ENCODE results near the gene SOCS6. TPM values are rescaled to one million over a fixed set of nuclear protein-coding genes. Genes with fewer than 3 reads are reported as not detected.
A peak's percentile ranks its signal among the peaks of the same experiment; 100 is the strongest.

The SOCS6 gene
- total RNA-seq, 4 donors from 2014 or later, result 14.1 to 22.3 (median 19.4) TPM

DNA sequence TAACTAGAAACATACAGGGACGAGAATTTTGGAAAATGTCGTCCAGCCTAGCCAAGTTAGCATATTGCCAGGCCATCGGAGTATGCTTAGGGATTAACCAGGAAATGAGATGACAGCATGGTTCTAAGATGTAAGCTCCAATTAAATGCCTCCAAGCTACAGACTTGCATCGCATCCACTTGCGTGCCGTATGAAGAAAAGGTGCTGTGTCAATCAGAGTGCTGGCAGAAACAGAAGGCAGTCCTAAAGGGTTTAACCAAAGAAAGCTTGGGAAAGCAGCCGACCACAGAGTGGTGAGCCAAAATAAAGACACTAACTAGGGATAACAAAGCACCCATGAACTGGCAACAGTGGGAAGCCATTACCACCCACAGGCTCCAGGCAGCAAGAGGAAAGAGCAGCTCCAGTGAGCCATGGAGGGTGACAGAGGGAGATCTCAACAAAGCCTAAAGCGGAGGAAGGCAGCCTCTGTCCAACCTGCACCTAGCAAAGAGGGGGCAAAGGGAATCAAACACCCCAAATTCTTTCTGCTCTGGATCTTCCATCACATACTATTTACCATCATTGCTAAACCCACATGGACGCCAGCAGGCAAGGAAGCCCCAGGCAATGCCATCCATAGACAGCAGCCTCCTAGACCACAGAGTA lies 27.6 kb upstream of the SOCS6 start:
- peak; percentile 74 for DNase-seq (ENCODE audit: extremely low spot score)
- Histone ChIP-seq H3K27me3 (no peaks in the 10 kb centered on the region), H3K36me3 (no peaks in the 10 kb centered on the region), H3K27ac (replicated peaks in 1 of 4) (no peak overlapping the region), H3K4me1 (no peaks in the 10 kb centered on the region), H3K4me3 (no peak overlapping the region), H3K9me3 (no peaks in the 10 kb centered on the region)
- 91% methylated on average over 9 of the region's 9 CpGs for WGBS
- no peak for TF ChIP-seq EP300 (IDR thresholded peaks at IDR 0.05)
- intact Hi-C loops (cut with DNase I), result no loop called here

DNA sequence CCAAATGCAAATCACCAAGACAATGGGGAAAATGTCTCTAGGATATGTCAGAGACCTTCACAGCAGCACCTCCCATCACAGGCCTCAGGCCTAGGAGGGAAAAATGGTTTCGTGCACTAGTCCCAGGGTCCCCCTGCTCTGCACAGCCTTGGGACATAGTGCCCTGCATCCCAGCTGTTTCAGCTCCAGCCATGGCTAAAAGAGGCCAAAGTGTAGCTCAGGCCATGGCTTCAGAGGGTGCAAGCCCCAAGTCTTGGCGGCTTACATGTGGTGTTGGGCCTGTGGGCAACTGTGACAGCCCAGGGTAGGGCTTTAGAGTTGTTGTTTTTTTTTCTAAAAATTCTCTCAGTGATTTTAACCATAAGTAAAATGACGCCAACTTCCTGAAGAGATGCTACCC lies 25.5 kb upstream of the SOCS6 start:
- Histone ChIP-seq H3K27me3 (no peaks in the 10 kb centered on the region), H3K4me3 (no peak overlapping the region), H3K9me3 (no peaks in the 10 kb centered on the region), H3K27ac (replicated peaks in 1 of 4) (no peak overlapping the region), H3K4me1 (no peaks in the 10 kb centered on the region), H3K36me3 (no peaks in the 10 kb centered on the region)
- TF ChIP-seq POLR2AphosphoS5 (IDR thresholded peaks at IDR 0.05) (no peak), POLR2A (IDR thresholded peaks at IDR 0.05; ENCODE audit: low read depth) (no peak), EP300 (IDR thresholded peaks at IDR 0.05) (no peak)
- TF ChIP-seq, protein P1, sequence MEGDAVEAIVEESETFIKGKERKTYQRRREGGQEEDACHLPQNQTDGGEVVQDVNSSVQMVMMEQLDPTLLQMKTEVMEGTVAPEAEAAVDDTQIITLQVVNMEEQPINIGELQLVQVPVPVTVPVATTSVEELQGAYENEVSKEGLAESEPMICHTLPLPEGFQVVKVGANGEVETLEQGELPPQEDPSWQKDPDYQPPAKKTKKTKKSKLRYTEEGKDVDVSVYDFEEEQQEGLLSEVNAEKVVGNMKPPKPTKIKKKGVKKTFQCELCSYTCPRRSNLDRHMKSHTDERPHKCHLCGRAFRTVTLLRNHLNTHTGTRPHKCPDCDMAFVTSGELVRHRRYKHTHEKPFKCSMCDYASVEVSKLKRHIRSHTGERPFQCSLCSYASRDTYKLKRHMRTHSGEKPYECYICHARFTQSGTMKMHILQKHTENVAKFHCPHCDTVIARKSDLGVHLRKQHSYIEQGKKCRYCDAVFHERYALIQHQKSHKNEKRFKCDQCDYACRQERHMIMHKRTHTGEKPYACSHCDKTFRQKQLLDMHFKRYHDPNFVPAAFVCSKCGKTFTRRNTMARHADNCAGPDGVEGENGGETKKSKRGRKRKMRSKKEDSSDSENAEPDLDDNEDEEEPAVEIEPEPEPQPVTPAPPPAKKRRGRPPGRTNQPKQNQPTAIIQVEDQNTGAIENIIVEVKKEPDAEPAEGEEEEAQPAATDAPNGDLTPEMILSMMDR (IDR thresholded peaks at IDR 0.05), result no peak
- DNase-seq (ENCODE audit: extremely low spot score), result peak; percentile 85
- 65% methylated on average over 3 of the region's 3 CpGs for WGBS
- intact Hi-C loops (cut with DNase I), result no loop called here

DNA sequence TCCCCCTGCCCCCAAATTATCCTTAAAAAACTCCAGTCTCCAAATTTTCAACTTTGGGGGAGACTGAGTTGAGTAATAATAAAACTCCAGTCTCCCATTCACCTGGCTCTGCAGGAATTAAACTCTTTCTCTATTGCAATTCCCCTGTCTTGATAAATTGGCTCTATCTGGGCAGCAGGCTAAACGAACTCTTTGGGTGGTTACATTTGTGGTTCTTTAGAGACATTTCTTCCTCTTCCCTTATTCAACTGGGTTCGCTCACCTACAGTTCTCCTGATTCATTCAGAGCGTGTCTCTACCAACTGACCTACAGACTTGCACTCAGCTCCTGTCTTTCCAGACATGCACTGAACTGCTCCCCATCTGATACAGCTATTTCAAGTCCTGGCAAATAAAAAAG lies 17.1 kb upstream of the SOCS6 start:
- no peaks in the 10 kb centered on the region for H3K4me1 ChIP-seq
- no peak for DNase-seq (ENCODE audit: extremely low spot score)
- no peak overlapping the region for H3K4me3 ChIP-seq
- WGBS, result 88% methylated on average over 3 of the region's 3 CpGs
- H3K9me3 ChIP-seq, result peaks cover 0 to 27% (median 14%) of the 10 kb centered on the region in 4 donors
- no peaks in the 10 kb centered on the region for H3K36me3 ChIP-seq
- no peak for TF ChIP-seq POLR2A (IDR thresholded peaks at IDR 0.05; ENCODE audit: low read depth)
- no peak for TF ChIP-seq EP300 (IDR thresholded peaks at IDR 0.05)
- no peak for TF ChIP-seq POLR2AphosphoS5 (IDR thresholded peaks at IDR 0.05)
- TF ChIP-seq, protein P1 (IDR thresholded peaks at IDR 0.05), result no peak
- intact Hi-C loops (cut with DNase I), result no loop called here
- H3K27me3 ChIP-seq, result no peaks in the 10 kb centered on the region
- no peak overlapping the region for H3K27ac ChIP-seq (replicated peaks in 1 of 4)

DNA sequence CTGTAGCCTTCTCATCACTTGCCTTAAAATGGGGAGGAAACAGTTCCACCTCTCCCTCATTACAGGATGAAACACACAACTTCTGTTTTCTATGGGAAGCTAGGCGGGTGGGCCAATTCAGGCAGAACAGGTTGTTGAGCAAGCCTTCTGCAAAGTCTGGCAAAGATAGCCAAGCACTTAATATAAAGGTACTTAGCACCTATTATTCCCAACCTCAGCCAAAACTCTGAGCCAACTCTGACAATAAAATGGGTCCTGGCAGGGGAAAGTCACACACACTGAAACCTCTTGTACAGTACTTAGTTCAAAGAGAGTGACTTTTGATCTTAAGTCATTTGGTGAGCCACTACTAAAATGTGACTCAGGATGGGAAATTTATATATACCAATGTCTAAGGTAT lies 15.8 kb upstream of the SOCS6 start:
- H3K4me3 ChIP-seq, result no peak overlapping the region
- peaks cover 0 to 27% (median 14%) of the 10 kb centered on the region in 4 donors for H3K9me3 ChIP-seq
- DNase-seq (ENCODE audit: extremely low spot score), result no peak
- H3K36me3 ChIP-seq, result no peaks in the 10 kb centered on the region
- TF ChIP-seq EP300 (IDR thresholded peaks at IDR 0.05) (no peak), POLR2A (IDR thresholded peaks at IDR 0.05; ENCODE audit: low read depth) (no peak), POLR2AphosphoS5 (IDR thresholded peaks at IDR 0.05) (no peak)
- TF ChIP-seq, protein P1 (IDR thresholded peaks at IDR 0.05), result no peak
- no peaks in the 10 kb centered on the region for H3K27me3 ChIP-seq
- no peaks in the 10 kb centered on the region for H3K4me1 ChIP-seq
- H3K27ac ChIP-seq (replicated peaks in 1 of 4), result no peak overlapping the region
- intact Hi-C loops (cut with DNase I), result no loop called here
- 100% methylated on average over 1 of the region's 1 CpG for WGBS

DNA sequence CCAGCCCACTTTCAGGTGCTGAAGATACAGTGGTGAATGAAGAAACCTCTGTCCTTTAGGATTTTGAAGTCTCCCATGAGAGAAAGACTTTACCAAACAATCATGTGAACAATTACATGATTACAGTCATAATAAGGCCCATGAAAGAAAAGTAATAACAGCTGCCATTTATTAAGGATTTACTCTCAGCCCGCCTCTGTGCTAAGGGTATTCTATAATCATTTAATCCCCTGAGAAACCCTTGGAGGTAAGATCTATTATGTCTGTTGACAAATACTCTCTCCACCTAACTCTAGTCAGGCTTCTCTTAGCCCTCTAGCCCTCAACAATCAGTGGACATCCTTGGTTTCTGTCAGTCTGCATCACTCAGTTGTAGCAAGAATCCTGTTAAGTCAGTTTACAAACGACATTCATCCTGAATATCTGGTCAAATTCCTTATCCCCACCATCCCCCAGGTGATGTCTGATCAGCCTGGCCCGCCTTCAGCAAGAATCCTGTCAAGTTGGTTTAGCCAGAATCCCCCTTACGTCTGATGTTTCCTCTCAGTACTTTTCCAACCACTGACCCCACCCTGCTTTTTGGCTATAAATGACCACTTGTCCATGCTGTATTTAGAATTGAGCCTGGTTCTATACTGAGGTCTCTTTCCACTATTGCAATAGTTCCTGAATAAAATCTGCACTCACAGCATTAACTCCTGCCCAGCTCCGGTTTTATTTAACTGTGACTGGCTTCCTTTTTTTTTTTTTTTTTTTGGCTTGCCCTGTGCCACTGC lies 12.2 kb upstream of the SOCS6 start:
- WGBS, result 76% methylated on average over 5 of the region's 5 CpGs

More for the DNA sequence above, 12.2 kb upstream of the SOCS6 start:
- Histone ChIP-seq H3K4me1 (peaks cover 0 to 2% (median 0%) of the 10 kb centered on the region in 4 donors), H3K27me3 (no peaks in the 10 kb centered on the region), H3K27ac (replicated peaks in 1 of 4) (no peak overlapping the region), H3K4me3 (no peak overlapping the region), H3K9me3 (peaks cover 0 to 16% (median 12%) of the 10 kb centered on the region in 4 donors), H3K36me3 (no peaks in the 10 kb centered on the region)
- TF ChIP-seq EP300 (IDR thresholded peaks at IDR 0.05), result no peak
- TF ChIP-seq, protein P1 (IDR thresholded peaks at IDR 0.05), result no peak
- TF ChIP-seq POLR2A (IDR thresholded peaks at IDR 0.05; ENCODE audit: low read depth), result no peak
- TF ChIP-seq POLR2AphosphoS5 (IDR thresholded peaks at IDR 0.05), result no peak
- intact Hi-C loops (cut with DNase I), result no loop called here
- no peak for DNase-seq (ENCODE audit: extremely low spot score)
